T-helper 2 cell (primary cell): ENCODE measurements around the gene AIF1L.
"Not testable (repeated sequence)": the region's sequence is repeated elsewhere in the genome, so short reads cannot be mapped to it uniquely, and the experiment has no call there.

Experiments
- DNase-seq, 5 experiments: peaks; one replicate each; pipeline versions ENCODE4 v3.0.0 to v3.0.0-alpha.2; 2012 to 2022

The AIF1L gene

GRCh38 chr9:131099845-131100244 is 3.5 kb downstream of the AIF1L start:
- not testable (repeated sequence) for DNase-seq

GRCh38 chr9:131100445-131100844 is 4.1 kb downstream of the AIF1L start:
- no peak for DNase-seq

- DNase-seq: no peak
Measured at GRCh38 chr9:131101207-131101964, 5.1 kb downstream of the AIF1L start.

- no peak for DNase-seq
Measured at GRCh38 chr9:131103024-131103423, 6.7 kb downstream of the AIF1L start.

- no peak for DNase-seq
Measured at GRCh38 chr9:131103535-131103934, 7.2 kb downstream of the AIF1L start.

GRCh38 chr9:131104016-131104740 is 7.8 kb downstream of the AIF1L start:
- DNase-seq: no peak

GRCh38 chr9:131105952-131106351 is 9.6 kb downstream of the AIF1L start:
- DNase-seq: no peak

GRCh38 chr9:131107760-131108159 is 11.4 kb downstream of the AIF1L start:
- DNase-seq: no peak

GRCh38 chr9:131111186-131111853 is 15.0 kb downstream of the AIF1L start:
- no peak for DNase-seq

GRCh38 chr9:131111854-131112311 is 15.6 kb downstream of the AIF1L start:
- DNase-seq: no peak

- DNase-seq: no peak
Measured at GRCh38 chr9:131112374-131113154, 16.2 kb downstream of the AIF1L start.

- no peak for DNase-seq
Measured at GRCh38 chr9:131113655-131114054, 17.3 kb downstream of the AIF1L start.

- no peak for DNase-seq
Measured at GRCh38 chr9:131114084-131114535, 17.8 kb downstream of the AIF1L start.

- DNase-seq: not testable (repeated sequence)
Measured at GRCh38 chr9:131115360-131115742, 19.0 kb downstream of the AIF1L start.

- DNase-seq: no peak
Measured at GRCh38 chr9:131116281-131117120, 20.2 kb downstream of the AIF1L start.

- no peak for DNase-seq
Measured at GRCh38 chr9:131117121-131117761, 20.9 kb downstream of the AIF1L start.

- no peak for DNase-seq
Measured at GRCh38 chr9:131117762-131118145, 21.4 kb downstream of the AIF1L start.

GRCh38 chr9:131119600-131119999 is 23.3 kb downstream of the AIF1L start:
- no peak for DNase-seq

GRCh38 chr9:131120620-131121228 is 24.4 kb downstream of the AIF1L start:
- no peak for DNase-seq

GRCh38 chr9:131121346-131121745 is 25.0 kb downstream of the AIF1L start:
- DNase-seq: no peak

- DNase-seq: no peak
Measured at GRCh38 chr9:131122158-131122557, 25.8 kb downstream of the AIF1L start.
